CD14-positive monocyte (primary cell): ENCODE results near the gene EIF1AD. TPM values are rescaled to one million over a fixed set of nuclear protein-coding genes. Genes with fewer than 3 reads are reported as not detected.

Experiments
- DNase-seq, 3 donors: peaks; one replicate each; pipeline ENCODE4 v3.0.0-alpha.2; 2011 to 2022
- H2AFZ ChIP-seq: 2 replicates; pipeline ENCODE4 v1.6.0; 2012; ENCODE audit warnings: mild to moderate bottlenecking, low read depth, low read length, inconsistent platforms; ENCODE audit not compliant: insufficient read depth, poor library complexity, severe bottlenecking
- H3K27ac ChIP-seq, 2 donors: 1 replicate in 1 of 2; 2 replicates in 1 of 2; pipeline ENCODE4 v1.5.1; 2012 to 2013; ENCODE audit warnings: low read length in 2 of 2, control low read depth in 1 of 2, inconsistent platforms in 1 of 2, low read depth in 1 of 2, mild to moderate bottlenecking in 1 of 2
- H3K27me3 ChIP-seq, 2 donors: one replicate each; pipeline versions ENCODE4 v1.6.0 to v1.6.1; 2011 to 2013; ENCODE audit warnings: low read length in 2 of 2; ENCODE audit not compliant: control insufficient read depth in 2 of 2, insufficient read depth in 2 of 2
- H3K36me3 ChIP-seq, 2 donors: replicated peaks in 1 of 2; 1 replicate in 1 of 2; 2 replicates in 1 of 2; pipeline versions ENCODE4 v1.5.1 to v1.6.1; 2012 to 2013; ENCODE audit warnings: low read length in 2 of 2, control low read depth in 1 of 2, inconsistent platforms in 1 of 2, mild to moderate bottlenecking in 1 of 2; ENCODE audit not compliant: insufficient read depth in 2 of 2, control insufficient read depth in 1 of 2
- H3K4me1 ChIP-seq, 2 donors: 1 replicate in 1 of 2; 2 replicates in 1 of 2; pipeline versions ENCODE4 v1.5.1 to v1.6.1; 2012 to 2013; ENCODE audit warnings: low read length in 2 of 2, control low read depth in 1 of 2, inconsistent platforms in 1 of 2, mild to moderate bottlenecking in 1 of 2, moderate library complexity in 1 of 2; ENCODE audit not compliant: insufficient read depth in 2 of 2, control insufficient read depth in 1 of 2
- H3K4me2 ChIP-seq: replicated peaks from 2 replicates; pipeline ENCODE3; 2012; ENCODE audit warnings: low read length, moderate library complexity, mild to moderate bottlenecking; ENCODE audit not compliant: poor library complexity, severe bottlenecking; ENCODE audit errors: extremely low read depth
- H3K4me3 ChIP-seq, 3 experiments: fragments of 200-600 bp in 1 of 3; sonication (generic) in 1 of 3; replicated peaks in 1 of 3; 1 replicate in 2 of 3; 2 replicates in 1 of 3; pipeline ENCODE4 v1.5.1; 2011 to 2013; ENCODE audit warnings: low read length in 3 of 3, mild to moderate bottlenecking in 3 of 3, control low read depth in 2 of 3, low read depth in 2 of 3, inconsistent platforms in 1 of 3, moderate library complexity in 1 of 3
- H3K79me2 ChIP-seq: 2 replicates; pipeline ENCODE4 v1.6.0; 2012; ENCODE audit warnings: mild to moderate bottlenecking, control low read depth, inconsistent platforms, low read length, moderate library complexity; ENCODE audit not compliant: insufficient read depth
- H3K9ac ChIP-seq: 2 replicates; pipeline ENCODE4 v1.6.0; 2017; ENCODE audit warnings: low read length, mild to moderate bottlenecking; ENCODE audit not compliant: insufficient read depth, poor library complexity, severe bottlenecking
- H3K9me3 ChIP-seq, 2 donors: replicated peaks in 1 of 2; 1 replicate in 1 of 2; 2 replicates in 1 of 2; pipeline versions ENCODE4 v1.5.1 to v1.6.1; 2012 to 2013; ENCODE audit warnings: low read length in 2 of 2, control low read depth in 1 of 2; ENCODE audit not compliant: control insufficient read depth in 1 of 2, insufficient read depth in 1 of 2
- H4K20me1 ChIP-seq: 2 replicates; pipeline ENCODE4 v1.6.0; 2012; ENCODE audit warnings: mild to moderate bottlenecking, low read length, control low read depth, moderate library complexity; ENCODE audit not compliant: insufficient read depth
- H3K27ac Mint-ChIP-seq, 7 donors: one replicate each; pipeline ENCODE4 v1.8.0; 2020; ENCODE audit warnings: mild to moderate bottlenecking in 7 of 7, mixed read lengths in 7 of 7, moderate library complexity in 6 of 7, inconsistent platforms in 2 of 7
- H3K27me3 Mint-ChIP-seq, 3 donors: one replicate each; pipeline ENCODE4 v1.8.0; 2021 to 2022; ENCODE audit warnings: low read depth in 3 of 3, mild to moderate bottlenecking in 3 of 3, mixed read lengths in 3 of 3, moderate library complexity in 3 of 3, inconsistent platforms in 1 of 3
- H3K36me3 Mint-ChIP-seq, 2 donors: one replicate each; pipeline ENCODE4 v1.8.0; 2020; ENCODE audit warnings: mixed read lengths in 2 of 2, inconsistent platforms in 1 of 2, mild to moderate bottlenecking in 1 of 2
- H3K4me1 Mint-ChIP-seq: one replicate; pipeline ENCODE4 v1.8.0; 2020; ENCODE audit warnings: mild to moderate bottlenecking, mixed read lengths
- H3K4me3 Mint-ChIP-seq, 2 donors: one replicate each; pipeline ENCODE4 v1.8.0; 2020; ENCODE audit warnings: mild to moderate bottlenecking in 2 of 2, mixed read lengths in 2 of 2, moderate library complexity in 1 of 2
- H3K9me3 Mint-ChIP-seq, 7 donors: one replicate each; pipeline ENCODE4 v1.8.0; 2020 to 2022; ENCODE audit warnings: mixed read lengths in 7 of 7, mild to moderate bottlenecking in 6 of 7, moderate library complexity in 6 of 7, inconsistent platforms in 2 of 7
- WGBS: methylation state at CpG from one replicate; pipeline ENCODE4 v1.1.5; 2013; ENCODE audit warnings: missing lambda C conversion rate; ENCODE audit not compliant: insufficient coverage; 5-methylcytosine and 5-hydroxymethylcytosine counted together
- intact Hi-C, 2 donors: fragments of 100-400 bp; cut with micrococcal nuclease; formaldehyde crosslinking; loops; one replicate each; pipeline versions ENCODE4 v1.15.0 to v1.15.1; 2023
- polyA plus RNA-seq, 3 donors: library from polyadenylated mRNA; depleted of rRNA in 1 of 3; unstranded in 2 of 3; stranded (reverse) in 1 of 3; fragments of 300-500 nt in 2 of 3; fragments of >200 nt in 1 of 3; fragmentation: Illumina TruSeq in 2 of 3; gene quantifications; 1 replicate in 2 of 3; 2 replicates in 1 of 3; pipeline ENCODE4 v1.2.3, GENCODE V29; 2012 to 2021
- TF ChIP-seq, protein P1 (sequence below): fragments of 200-600 bp; IDR thresholded peaks from one replicate; pipeline ENCODE4 v1.8.0; 2022; ENCODE audit warnings: antibody characterized with exemption, mild to moderate bottlenecking

Gene EIF1AD
- polyA plus RNA-seq, 3 donors, result 16.4 to 23.1 (median 18.2) TPM

DNA sequence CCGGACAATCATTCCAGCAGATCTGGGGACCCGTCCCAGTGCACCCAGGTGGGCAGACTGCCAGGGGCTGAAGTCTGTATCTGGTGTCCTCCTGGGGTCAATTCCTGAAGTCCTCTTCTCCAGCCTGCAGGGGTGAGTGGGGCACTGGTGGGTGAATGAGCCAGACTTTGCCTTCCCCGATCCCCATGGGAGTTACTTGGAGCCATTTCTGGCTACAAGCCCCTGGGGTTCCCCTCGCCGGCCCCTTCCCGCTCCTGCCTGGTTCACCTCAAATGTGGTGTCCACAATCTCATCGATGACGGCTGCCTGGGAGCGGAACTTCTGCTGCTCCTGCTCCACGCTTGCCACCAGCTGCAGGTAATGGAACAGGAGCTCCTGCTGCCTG is 14.8 kb upstream of the EIF1AD start:
- H2AFZ ChIP-seq, result no peak overlapping the region
- 96% methylated on average over 10 of the region's 10 CpGs for WGBS
- no peak overlapping the region for H3K9ac ChIP-seq
- H3K9me3 ChIP-seq, result no peaks in the 10 kb centered on the region
- H3K27ac Mint-ChIP-seq, result no peak overlapping the region
- intact Hi-C loops, result no loop called here
- H3K27me3 Mint-ChIP-seq, result peaks cover 8 to 11% (median 10%) of the 10 kb centered on the region in 3 donors
- peaks cover 55% of the 10 kb centered on the region for H3K4me1 Mint-ChIP-seq
- no peak overlapping the region for H3K4me3 ChIP-seq
- H4K20me1 ChIP-seq, result no peaks in the 10 kb centered on the region
- TF ChIP-seq, protein P1, sequence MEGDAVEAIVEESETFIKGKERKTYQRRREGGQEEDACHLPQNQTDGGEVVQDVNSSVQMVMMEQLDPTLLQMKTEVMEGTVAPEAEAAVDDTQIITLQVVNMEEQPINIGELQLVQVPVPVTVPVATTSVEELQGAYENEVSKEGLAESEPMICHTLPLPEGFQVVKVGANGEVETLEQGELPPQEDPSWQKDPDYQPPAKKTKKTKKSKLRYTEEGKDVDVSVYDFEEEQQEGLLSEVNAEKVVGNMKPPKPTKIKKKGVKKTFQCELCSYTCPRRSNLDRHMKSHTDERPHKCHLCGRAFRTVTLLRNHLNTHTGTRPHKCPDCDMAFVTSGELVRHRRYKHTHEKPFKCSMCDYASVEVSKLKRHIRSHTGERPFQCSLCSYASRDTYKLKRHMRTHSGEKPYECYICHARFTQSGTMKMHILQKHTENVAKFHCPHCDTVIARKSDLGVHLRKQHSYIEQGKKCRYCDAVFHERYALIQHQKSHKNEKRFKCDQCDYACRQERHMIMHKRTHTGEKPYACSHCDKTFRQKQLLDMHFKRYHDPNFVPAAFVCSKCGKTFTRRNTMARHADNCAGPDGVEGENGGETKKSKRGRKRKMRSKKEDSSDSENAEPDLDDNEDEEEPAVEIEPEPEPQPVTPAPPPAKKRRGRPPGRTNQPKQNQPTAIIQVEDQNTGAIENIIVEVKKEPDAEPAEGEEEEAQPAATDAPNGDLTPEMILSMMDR, result no peak
- no peak overlapping the region for H3K27ac ChIP-seq
- H3K27me3 ChIP-seq, result peaks cover 5% of the 10 kb centered on the region in 2 donors
- peaks cover 11% of the 10 kb centered on the region for H3K79me2 ChIP-seq
- H3K4me3 Mint-ChIP-seq, result no peak overlapping the region
- no peak for DNase-seq
- H3K36me3 Mint-ChIP-seq, result peaks cover 20 to 29% of the 10 kb centered on the region in 2 donors
- peaks cover 8 to 9% of the 10 kb centered on the region in 2 donors for H3K36me3 ChIP-seq
- H3K4me1 ChIP-seq, result peaks cover 58 to 59% of the 10 kb centered on the region in 2 donors
- no peak overlapping the region for H3K4me2 ChIP-seq
- H3K9me3 Mint-ChIP-seq, result peaks cover 0 to 2% (median 0%) of the 10 kb centered on the region in 7 donors

DNA sequence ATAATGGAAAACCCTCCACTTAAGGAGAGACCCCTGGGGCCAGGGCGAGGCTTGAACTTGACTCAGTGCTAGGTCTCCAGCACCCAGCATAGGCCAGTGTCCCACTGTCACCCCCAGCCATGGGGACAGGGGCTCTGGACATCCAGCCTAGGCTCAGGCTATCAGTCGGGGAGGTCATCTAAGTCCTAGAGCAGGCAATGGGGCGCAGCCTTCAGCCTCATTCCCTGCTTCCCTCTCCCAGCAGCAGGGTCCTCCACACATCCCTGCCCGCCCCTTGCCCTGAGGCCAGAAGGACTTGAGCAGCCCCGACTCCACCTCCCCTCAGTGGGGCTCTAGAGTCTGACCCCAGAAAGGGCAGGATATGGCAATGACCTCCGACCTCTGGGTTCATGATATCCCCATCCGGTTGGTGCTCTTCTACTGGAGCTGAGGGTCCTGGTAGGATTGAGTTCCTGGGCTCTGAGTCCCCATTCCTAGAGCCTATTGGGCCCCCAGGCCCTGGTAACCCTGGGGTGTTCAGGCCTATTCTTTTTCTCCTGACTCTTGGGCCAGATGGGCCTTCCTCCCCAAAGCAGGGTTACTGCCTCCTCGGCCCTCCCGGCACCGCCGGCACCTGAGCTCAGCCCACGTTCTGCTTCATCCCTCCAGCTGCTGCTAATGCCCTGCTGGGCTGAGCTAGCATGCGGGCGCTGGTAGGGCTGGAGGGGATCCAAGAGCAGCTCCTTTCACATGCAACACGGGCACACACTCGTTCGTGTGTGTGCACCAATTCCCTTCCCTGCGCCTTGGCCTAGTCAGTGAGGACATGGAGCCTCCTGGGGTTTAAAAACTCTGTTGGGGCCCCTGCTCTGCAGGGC is 14.2 kb upstream of the EIF1AD start:
- H3K36me3 ChIP-seq, result peaks cover 8 to 9% of the 10 kb centered on the region in 2 donors
- DNase-seq, result no peak
- TF ChIP-seq, protein P1, result no peak
- H3K79me2 ChIP-seq, result peaks cover 11% of the 10 kb centered on the region
- H4K20me1 ChIP-seq, result no peaks in the 10 kb centered on the region
- peaks cover 10% of the 10 kb centered on the region in 2 donors for H3K27me3 ChIP-seq
- 93% methylated on average over 13 of the region's 18 CpGs for WGBS
- peaks cover 0 to 4% (median 0%) of the 10 kb centered on the region in 7 donors for H3K9me3 Mint-ChIP-seq
- H3K27me3 Mint-ChIP-seq, result peaks cover 14 to 16% (median 16%) of the 10 kb centered on the region in 3 donors
- peaks cover 20 to 29% of the 10 kb centered on the region in 2 donors for H3K36me3 Mint-ChIP-seq
- H3K4me1 ChIP-seq, result peaks cover 56 to 57% of the 10 kb centered on the region in 2 donors
- no peaks in the 10 kb centered on the region for H3K9me3 ChIP-seq
- H3K27ac Mint-ChIP-seq, result no peak overlapping the region
- no peak overlapping the region for H2AFZ ChIP-seq
- no peak overlapping the region for H3K4me2 ChIP-seq
- no peak overlapping the region for H3K4me3 ChIP-seq
- H3K27ac ChIP-seq, result no peak overlapping the region
- intact Hi-C loops, result no loop called here
- peaks cover 52% of the 10 kb centered on the region for H3K4me1 Mint-ChIP-seq
- H3K9ac ChIP-seq, result no peak overlapping the region
- H3K4me3 Mint-ChIP-seq, result no peak overlapping the region
